ENCODE measurements around the gene IFIT3.

Gene IFIT3

GRCh38 chr10:89357096-89357495, 29.3 kb downstream of the IFIT3 start:
- Mint-ChIP-seq H3K36me3 (peaks cover 4% of the 10 kb centered on the region), H3K27ac (no peak overlapping the region), H3K4me3 (no peak overlapping the region), H3K9me3 (peaks cover 5% of the 10 kb centered on the region), H3K4me1 (peaks cover 3% of the 10 kb centered on the region), H3K27me3 (no peaks in the 10 kb centered on the region)

DNA sequence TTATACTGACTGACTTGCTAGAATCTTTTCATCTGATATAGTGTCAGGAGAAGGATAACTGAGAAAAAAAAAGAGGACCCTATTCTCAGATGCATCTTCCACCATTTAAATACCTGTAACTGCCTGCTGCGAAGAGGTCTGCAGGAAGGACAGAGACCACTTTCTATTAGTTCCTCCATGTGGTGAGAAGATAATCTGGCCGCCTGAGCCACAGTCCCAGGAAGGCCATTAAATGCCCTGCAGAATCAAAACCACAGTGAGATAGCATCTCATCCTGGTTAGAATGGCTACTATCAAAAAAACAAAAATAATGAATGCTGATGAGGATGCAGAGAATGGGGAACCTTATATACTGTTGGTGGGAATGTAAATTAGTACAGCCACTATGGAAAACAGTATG, 30.2 kb downstream of the IFIT3 start:
- no peak overlapping the region for H3K27ac Mint-ChIP-seq
- no peaks in the 10 kb centered on the region for H3K27me3 Mint-ChIP-seq
- H3K4me3 Mint-ChIP-seq, result no peak overlapping the region
- H3K9me3 Mint-ChIP-seq, result peaks cover 5% of the 10 kb centered on the region
- H3K36me3 Mint-ChIP-seq, result peaks cover 4% of the 10 kb centered on the region
- peaks cover 7% of the 10 kb centered on the region for H3K4me1 Mint-ChIP-seq

DNA sequence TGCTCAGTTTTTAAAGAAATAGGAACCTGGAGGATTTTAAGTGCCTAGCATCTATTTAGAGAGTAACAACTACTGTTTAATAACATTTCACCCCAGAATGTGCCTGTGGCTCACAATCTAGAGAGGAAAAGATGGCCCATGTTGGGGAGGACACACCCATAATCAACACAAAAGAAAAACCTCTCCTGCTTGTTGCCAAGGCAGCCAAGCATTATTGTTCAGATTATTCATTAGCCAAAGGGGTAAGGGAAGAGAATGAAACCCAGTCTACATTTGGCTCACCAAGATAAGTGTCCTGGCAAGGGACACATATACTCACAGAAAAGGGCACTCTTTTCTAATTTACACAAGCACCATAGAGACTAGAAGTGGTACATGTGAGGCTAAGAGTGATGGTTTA, 32.4 kb downstream of the IFIT3 start:
- Mint-ChIP-seq H3K4me1 (peaks cover 24% of the 10 kb centered on the region), H3K9me3 (no peaks in the 10 kb centered on the region), H3K27ac (no peak overlapping the region), H3K4me3 (no peak overlapping the region), H3K36me3 (no peaks in the 10 kb centered on the region), H3K27me3 (no peaks in the 10 kb centered on the region)

- Mint-ChIP-seq H3K9me3 (no peaks in the 10 kb centered on the region), H3K27ac (no peak overlapping the region), H3K4me3 (no peak overlapping the region), H3K36me3 (no peaks in the 10 kb centered on the region), H3K4me1 (peaks cover 32% of the 10 kb centered on the region), H3K27me3 (no peaks in the 10 kb centered on the region)
These were observed 35.1 kb downstream of the IFIT3 start for GRCh38 chr10:89362929-89363328.

DNA sequence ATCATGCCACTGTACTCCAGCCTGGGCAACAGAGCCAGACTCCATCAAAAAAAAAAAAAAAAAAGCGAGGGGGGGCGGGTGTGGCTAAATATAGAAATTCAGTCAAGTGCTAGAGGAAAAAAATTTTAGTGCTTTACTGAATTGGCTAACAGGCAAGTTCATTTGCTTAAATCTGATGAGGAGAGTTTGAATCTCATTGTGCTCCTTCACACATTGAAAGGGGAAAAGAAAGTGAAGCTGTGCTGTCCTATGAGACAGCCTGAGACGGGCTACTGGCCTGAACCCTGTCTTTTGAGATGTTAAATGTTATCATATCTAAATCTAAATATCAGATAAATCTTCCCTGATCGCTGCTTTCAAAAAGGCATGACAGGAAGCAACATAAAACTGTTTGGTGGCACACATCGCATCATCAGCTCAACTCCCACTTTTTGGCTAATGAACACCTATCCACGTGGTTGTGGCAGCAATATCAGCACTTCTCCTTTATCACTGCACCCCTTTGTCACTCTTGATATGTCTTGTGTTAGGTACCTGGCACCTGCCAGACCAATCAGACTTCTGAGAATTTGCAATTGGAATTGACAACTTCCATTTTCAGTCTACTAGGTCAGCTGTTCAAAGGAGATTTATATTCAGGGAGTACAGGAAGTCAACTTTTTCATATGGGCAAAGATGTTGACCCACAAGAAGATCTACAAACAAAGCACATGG, 36.1 kb downstream of the IFIT3 start:
- no peak overlapping the region for H3K27ac Mint-ChIP-seq

GRCh38 chr10:89364531-89364930, 36.7 kb downstream of the IFIT3 start:
- Mint-ChIP-seq H3K36me3 (no peaks in the 10 kb centered on the region), H3K4me1 (peaks cover 44% of the 10 kb centered on the region), H3K27ac (no peak overlapping the region), H3K9me3 (no peaks in the 10 kb centered on the region), H3K27me3 (no peaks in the 10 kb centered on the region), H3K4me3 (no peak overlapping the region)

More for the DNA sequence above, 36.1 kb downstream of the IFIT3 start:
- Mint-ChIP-seq H3K4me3 (no peak overlapping the region), H3K27me3 (no peaks in the 10 kb centered on the region), H3K36me3 (no peaks in the 10 kb centered on the region), H3K4me1 (peaks cover 38% of the 10 kb centered on the region), H3K9me3 (no peaks in the 10 kb centered on the region)

DNA sequence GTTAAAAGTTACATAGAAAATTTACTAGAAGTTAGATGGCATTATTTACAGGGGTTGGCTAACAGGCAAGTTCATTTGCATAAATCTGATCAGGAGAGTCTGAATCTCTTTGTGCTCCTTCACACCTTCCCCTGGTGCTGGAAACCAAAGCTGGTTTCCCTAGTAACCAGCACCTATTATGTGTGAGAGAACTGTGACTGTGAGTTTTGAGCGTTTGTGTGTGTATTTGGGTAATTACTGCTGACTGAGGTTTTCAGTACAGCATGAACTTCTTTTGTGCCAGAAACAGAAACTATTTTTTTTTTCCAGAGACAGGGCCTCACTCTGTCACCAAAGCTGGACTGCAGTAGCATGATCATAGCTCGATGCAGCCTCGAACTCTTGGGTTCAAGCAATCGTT, 39.7 kb downstream of the IFIT3 start:
- no peak overlapping the region for H3K27ac Mint-ChIP-seq
- H3K4me3 Mint-ChIP-seq, result no peak overlapping the region
- H3K9me3 Mint-ChIP-seq, result no peaks in the 10 kb centered on the region
- H3K4me1 Mint-ChIP-seq, result peaks cover 44% of the 10 kb centered on the region
- no peaks in the 10 kb centered on the region for H3K36me3 Mint-ChIP-seq
- no peaks in the 10 kb centered on the region for H3K27me3 Mint-ChIP-seq

DNA sequence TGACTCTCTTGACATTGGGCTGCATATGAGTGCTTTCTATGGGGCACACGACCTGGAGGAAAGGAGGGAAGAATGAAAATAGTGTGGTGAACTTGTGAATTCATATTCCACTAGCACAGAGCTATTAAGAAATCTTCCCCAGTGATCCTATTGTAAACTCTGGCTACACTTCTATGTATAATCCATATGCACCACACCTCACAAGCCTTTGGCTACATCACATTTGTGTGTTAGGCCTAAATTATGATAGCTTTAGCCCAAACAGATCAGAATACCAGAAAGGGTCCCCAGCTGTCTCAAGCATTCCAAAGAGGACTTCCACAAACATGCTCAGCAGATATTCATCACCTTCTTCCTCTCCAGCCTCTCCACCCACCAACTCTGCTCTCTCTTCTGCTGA, 40.3 kb downstream of the IFIT3 start:
- Mint-ChIP-seq H3K4me3 (no peak overlapping the region), H3K9me3 (no peaks in the 10 kb centered on the region), H3K27me3 (no peaks in the 10 kb centered on the region), H3K4me1 (peaks cover 38% of the 10 kb centered on the region), H3K36me3 (no peaks in the 10 kb centered on the region), H3K27ac (no peak overlapping the region)

GRCh38 chr10:89369156-89370105, 41.6 kb downstream of the IFIT3 start:
- H3K4me3 Mint-ChIP-seq, result no peak overlapping the region
- peaks cover 30% of the 10 kb centered on the region for H3K4me1 Mint-ChIP-seq
- H3K36me3 Mint-ChIP-seq, result no peaks in the 10 kb centered on the region
- no peaks in the 10 kb centered on the region for H3K9me3 Mint-ChIP-seq
- H3K27ac Mint-ChIP-seq, result no peak overlapping the region
- H3K27me3 Mint-ChIP-seq, result no peaks in the 10 kb centered on the region

- Mint-ChIP-seq H3K9me3 (no peaks in the 10 kb centered on the region), H3K27me3 (no peaks in the 10 kb centered on the region), H3K27ac (no peak overlapping the region), H3K4me1 (peaks cover 22% of the 10 kb centered on the region), H3K4me3 (no peak overlapping the region), H3K36me3 (no peaks in the 10 kb centered on the region)
These were observed 43.3 kb downstream of the IFIT3 start for GRCh38 chr10:89371079-89371478.

DNA sequence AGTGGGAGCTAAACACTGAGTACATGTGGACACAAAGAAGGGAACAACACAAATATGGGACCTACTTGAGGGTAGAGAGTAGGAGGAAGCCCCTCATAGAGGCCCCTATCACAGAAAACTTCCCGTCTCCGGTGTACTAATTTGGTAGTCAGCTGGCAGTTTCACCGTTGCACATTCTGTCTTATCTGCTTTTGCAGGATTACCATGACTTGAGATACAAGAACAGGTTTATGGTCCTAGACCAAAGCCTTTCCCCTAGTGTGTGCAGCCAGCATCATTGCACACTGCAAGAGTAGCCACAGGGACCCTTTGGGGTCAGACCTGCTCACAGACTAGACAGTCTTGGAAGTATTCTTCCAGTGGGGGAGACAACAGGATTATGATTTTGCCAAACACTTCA, 44.2 kb downstream of the IFIT3 start:
- no peak overlapping the region for H3K27ac Mint-ChIP-seq
- no peak overlapping the region for H3K4me3 Mint-ChIP-seq
- peaks cover 22% of the 10 kb centered on the region for H3K4me1 Mint-ChIP-seq
- H3K36me3 Mint-ChIP-seq, result no peaks in the 10 kb centered on the region
- no peaks in the 10 kb centered on the region for H3K9me3 Mint-ChIP-seq
- H3K27me3 Mint-ChIP-seq, result no peaks in the 10 kb centered on the region

DNA sequence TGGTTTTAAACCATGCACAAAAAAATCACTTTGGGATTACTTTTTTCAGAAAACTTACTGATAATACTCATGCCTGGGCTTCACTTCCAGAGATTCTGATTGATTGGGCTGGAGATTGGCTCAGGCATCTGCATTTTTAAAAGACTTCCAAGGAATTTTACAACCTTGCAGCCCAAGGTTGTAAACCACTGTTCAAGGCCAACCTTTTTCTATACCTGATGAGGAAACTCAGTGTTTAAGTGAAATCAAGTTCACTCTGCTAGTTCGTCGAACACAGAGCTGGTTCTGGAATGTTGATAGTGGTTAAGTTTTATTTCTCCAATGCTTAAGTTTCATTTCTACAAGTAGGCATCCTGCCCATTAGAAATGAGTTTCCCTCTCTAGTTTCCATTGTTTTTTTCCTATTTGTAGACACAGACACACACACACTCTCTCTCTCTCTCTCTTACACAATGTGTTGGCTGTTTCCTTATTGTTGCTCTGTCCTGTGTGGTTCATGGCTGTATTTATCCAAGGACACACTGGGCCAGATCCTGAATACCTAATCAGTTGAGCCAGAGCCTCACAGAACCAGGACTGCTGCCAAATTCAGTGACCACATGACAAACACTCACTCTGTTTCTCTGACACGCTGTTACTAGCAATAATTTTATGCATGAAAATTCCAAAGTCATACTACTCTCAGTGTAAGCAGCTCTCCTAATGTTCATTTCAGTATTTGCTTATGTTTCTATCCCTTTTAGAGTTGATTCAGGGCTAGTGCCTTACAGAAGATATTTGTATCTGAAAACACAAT, 46.3 kb downstream of the IFIT3 start:
- no peak overlapping the region for H3K27ac Mint-ChIP-seq
- H3K36me3 Mint-ChIP-seq, result no peaks in the 10 kb centered on the region
- H3K4me1 Mint-ChIP-seq, result peaks cover 6% of the 10 kb centered on the region
- H3K4me3 Mint-ChIP-seq, result no peak overlapping the region
- no peaks in the 10 kb centered on the region for H3K9me3 Mint-ChIP-seq
- no peaks in the 10 kb centered on the region for H3K27me3 Mint-ChIP-seq

DNA sequence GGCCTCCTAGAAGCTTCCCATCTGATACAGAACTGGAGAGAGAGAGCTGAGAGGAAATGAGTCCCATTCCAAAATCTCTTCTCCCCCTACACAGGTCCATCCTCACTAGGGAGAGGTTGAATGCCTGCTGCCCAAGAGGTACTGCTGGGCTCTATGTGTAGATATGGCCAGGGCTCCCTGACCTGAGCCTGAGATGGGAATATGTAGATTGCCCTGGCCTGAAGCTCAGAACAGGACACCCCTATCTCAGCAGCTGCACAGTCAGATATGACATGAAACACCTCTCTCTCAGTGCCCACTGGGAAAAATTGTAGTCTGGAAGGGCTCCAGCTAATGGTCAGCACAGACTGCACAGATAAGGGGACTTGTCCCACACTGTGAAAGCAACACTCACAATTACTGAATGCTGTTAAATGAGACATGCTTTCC, 46.9 kb downstream of the IFIT3 start:
- Mint-ChIP-seq H3K27me3 (no peaks in the 10 kb centered on the region), H3K27ac (no peak overlapping the region), H3K4me3 (no peak overlapping the region), H3K9me3 (no peaks in the 10 kb centered on the region), H3K4me1 (peaks cover under 1% of the 10 kb centered on the region), H3K36me3 (no peaks in the 10 kb centered on the region)

DNA sequence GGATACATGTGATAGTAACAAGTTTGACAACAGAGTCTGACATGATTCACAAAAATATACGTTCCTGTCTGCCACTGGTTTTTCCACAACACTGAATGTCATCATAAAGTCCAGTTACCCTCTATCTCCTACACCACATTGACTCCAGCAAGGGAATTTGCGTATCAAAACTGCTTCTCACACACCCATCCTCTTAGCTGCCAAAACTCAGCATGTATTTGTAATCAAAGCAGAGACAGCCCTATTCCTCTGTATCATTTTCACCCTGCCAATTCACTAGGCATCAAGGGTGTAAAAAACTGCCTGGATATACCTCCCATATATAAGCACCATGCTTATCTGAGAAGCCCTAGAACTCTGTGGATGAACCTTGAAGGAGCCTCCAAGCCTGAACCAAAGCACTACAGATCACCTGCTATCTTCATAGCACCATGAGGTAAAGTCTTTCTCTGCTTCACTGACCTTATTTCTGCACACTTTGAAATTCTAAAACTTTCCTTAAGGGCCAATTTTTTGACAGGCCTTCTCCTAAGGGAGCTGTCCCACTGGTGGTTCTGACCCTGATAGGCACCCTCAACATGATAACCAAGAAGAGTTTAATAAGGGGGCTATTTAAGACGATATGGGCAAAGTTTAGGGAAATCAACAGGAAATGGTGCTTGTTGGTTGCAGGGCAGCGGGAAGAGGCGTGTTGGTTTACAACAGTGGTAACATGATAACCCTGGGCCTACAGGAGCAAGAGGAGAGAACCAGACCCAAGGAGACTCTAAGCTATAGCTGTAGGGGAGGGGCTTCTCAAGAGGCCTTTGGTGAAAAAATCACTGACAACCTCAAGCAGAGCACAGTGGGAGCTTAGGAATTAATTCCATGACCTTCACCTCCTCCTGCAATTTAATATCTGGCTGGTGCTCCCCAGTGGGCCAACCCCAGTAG, 50.2 kb downstream of the IFIT3 start, which contains the start of gene IFIT1B:
Gene IFIT1B (plus strand): TSS at position 352 of the 933 bp plus-strand sequence. CDS start 80 bp downstream, at position 432.
- H3K9me3 Mint-ChIP-seq, result no peaks in the 10 kb centered on the region
- H3K27me3 Mint-ChIP-seq, result no peaks in the 10 kb centered on the region
- no peak within 1 kb of the TSS for H3K27ac Mint-ChIP-seq
- H3K4me3 Mint-ChIP-seq, result no peak within 1 kb of the TSS
- H3K36me3 Mint-ChIP-seq, result no peaks in the 10 kb centered on the region
- H3K4me1 Mint-ChIP-seq, result no peaks in the 10 kb centered on the region

DNA sequence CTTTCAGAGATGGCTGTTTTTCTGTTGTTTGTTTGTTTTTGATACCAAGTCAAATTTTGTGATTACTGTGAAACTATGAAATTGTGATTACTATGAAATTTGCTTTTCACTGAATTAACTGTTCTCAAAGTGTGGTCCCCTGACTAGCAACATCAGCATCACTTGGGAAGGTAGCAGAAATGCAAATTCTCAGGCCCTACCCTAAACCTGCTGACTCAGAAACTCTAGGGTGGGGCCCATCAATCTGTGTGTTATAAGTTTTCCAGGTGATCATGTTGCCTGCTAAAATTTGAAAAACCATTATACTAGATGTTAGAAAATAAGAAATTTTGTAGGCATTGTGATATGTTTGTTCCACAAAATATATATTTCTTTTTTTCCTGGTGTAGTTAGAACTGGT, 51.3 kb downstream of the IFIT3 start:
- Mint-ChIP-seq H3K4me1 (no peaks in the 10 kb centered on the region), H3K27me3 (no peaks in the 10 kb centered on the region), H3K27ac (no peak overlapping the region), H3K4me3 (no peak overlapping the region), H3K9me3 (no peaks in the 10 kb centered on the region), H3K36me3 (no peaks in the 10 kb centered on the region)

Data from activated naive CD4-positive, alpha-beta T cell treated with anti-CD3 and anti-CD28 coated beads, Interleukin-2, amount 50 U/mL, for 24 hours (primary cell).